ENCODE measurements around the gene GNPTAB. TPM values are rescaled to one million over a fixed set of nuclear protein-coding genes. Genes with fewer than 3 reads are reported as not detected.

The GNPTAB gene
- total RNA-seq, 4 donors from 2014 or later: 24.3 to 45.9 (median 32.6) TPM

DNA sequence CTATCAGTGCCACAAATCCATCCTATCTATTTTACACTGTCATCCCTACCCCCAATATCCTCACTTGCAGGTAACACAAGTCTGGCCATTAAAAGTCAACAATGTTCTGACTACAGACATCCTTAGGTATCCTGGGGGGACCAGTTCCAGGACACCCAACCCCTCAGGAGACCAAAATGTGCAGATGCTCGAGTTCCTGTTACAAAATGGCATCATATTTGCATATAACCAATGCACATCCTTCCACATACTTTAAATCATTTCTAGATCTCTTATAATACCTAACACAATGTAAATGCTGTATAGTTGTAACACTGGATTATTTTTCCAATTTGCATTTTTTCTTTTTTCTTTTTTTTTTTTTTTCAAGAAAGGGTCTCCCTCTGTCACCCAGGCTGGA lies 98.4 kb downstream of the GNPTAB start:
- WGBS, 2 donors: 93 to 100% methylated on average over 1 of the region's 1 CpG
- TF ChIP-seq, protein P1, sequence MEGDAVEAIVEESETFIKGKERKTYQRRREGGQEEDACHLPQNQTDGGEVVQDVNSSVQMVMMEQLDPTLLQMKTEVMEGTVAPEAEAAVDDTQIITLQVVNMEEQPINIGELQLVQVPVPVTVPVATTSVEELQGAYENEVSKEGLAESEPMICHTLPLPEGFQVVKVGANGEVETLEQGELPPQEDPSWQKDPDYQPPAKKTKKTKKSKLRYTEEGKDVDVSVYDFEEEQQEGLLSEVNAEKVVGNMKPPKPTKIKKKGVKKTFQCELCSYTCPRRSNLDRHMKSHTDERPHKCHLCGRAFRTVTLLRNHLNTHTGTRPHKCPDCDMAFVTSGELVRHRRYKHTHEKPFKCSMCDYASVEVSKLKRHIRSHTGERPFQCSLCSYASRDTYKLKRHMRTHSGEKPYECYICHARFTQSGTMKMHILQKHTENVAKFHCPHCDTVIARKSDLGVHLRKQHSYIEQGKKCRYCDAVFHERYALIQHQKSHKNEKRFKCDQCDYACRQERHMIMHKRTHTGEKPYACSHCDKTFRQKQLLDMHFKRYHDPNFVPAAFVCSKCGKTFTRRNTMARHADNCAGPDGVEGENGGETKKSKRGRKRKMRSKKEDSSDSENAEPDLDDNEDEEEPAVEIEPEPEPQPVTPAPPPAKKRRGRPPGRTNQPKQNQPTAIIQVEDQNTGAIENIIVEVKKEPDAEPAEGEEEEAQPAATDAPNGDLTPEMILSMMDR (IDR thresholded peaks at IDR 0.05): no peak
- no peak for TF ChIP-seq POLR2A (IDR thresholded peaks at IDR 0.05)
- intact Hi-C loops (cut with DNase I; ENCODE audit: low total_unique reads): no loop called here
- no peak for DNase-seq (ENCODE audit: low spot score in 2 of 2)
- H3K4me3 ChIP-seq (ENCODE audit: low read depth, poor library complexity, severe bottlenecking): no peak overlapping the region

DNA sequence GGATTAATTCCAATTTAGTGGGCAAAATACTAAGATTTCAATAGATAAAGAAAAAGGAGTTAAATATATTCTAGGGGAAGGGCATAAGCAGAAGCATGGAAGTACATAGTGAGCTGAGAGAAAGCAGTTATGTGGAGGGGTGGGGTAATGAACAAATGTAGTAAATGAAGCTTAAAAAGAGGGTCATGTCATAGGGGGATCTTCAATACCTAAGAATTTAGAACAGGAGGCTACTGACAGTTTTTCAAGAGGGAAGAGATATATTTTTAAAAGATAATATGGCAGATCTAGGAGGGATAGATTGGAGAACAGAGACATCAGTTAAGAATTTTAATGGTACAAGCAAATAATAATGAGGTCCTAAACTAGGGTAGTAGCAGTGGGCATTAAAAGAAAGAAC lies 100.9 kb downstream of the GNPTAB start:
- no peak for TF ChIP-seq POLR2A (IDR thresholded peaks at IDR 0.05)
- TF ChIP-seq, protein P1 (IDR thresholded peaks at IDR 0.05): no peak
- intact Hi-C loops (cut with DNase I; ENCODE audit: low total_unique reads): no loop called here
- DNase-seq (ENCODE audit: low spot score in 2 of 2): no peak
- no peak overlapping the region for H3K4me3 ChIP-seq (ENCODE audit: low read depth, poor library complexity, severe bottlenecking)

DNA sequence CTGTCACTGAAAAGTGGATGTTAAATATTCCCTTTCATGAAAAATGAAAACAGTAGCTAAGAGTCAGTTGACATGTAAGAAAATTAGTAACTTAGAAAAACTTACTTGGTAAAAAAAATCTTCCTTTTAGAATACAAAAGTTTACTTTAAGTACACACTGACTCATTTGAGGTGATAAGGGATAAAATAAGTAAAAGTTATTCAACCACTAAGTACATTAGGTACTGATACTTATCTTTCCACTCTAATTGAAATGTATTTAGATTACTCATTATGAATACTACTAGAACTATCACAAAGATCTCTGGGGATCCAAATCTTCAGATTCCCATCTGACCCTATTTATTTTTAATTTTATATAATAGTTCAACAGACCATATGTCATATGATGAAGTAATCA lies 103.7 kb downstream of the GNPTAB start:
- no peak for DNase-seq (ENCODE audit: low spot score in 2 of 2)
- H3K4me3 ChIP-seq (ENCODE audit: low read depth, poor library complexity, severe bottlenecking): no peak overlapping the region
- intact Hi-C loops (cut with DNase I; ENCODE audit: low total_unique reads): no loop called here
- no peak for TF ChIP-seq POLR2A (IDR thresholded peaks at IDR 0.05)
- TF ChIP-seq, protein P1 (IDR thresholded peaks at IDR 0.05): no peak

DNA sequence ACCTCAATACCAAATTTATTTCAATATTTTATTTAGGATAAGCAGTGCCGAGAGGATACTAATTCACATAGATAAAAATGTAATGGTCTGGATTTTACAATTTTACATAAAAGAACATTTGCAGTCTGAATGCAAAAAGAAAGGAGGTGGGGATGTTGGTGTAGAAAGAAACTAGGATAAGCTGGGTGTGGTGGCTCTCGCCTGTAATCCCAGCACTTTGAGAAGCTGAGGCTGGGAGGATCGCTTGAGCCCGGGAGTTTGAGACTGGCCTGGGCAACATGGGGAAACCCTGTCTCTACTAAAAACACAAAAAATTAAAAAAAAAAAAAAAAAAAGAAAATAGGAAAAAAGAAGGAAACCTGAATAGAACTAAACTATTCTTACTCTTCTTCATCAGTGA lies 108.4 kb downstream of the GNPTAB start:
- H3K4me3 ChIP-seq (ENCODE audit: low read depth, poor library complexity, severe bottlenecking): no peak overlapping the region
- TF ChIP-seq POLR2A (IDR thresholded peaks at IDR 0.05): no peak
- TF ChIP-seq, protein P1 (IDR thresholded peaks at IDR 0.05): no peak
- no peak for DNase-seq (ENCODE audit: low spot score in 2 of 2)
- intact Hi-C loops (cut with DNase I; ENCODE audit: low total_unique reads): no loop called here
- 97 to 100% methylated on average over 4 of the region's 4 CpGs for WGBS, 2 donors

DNA sequence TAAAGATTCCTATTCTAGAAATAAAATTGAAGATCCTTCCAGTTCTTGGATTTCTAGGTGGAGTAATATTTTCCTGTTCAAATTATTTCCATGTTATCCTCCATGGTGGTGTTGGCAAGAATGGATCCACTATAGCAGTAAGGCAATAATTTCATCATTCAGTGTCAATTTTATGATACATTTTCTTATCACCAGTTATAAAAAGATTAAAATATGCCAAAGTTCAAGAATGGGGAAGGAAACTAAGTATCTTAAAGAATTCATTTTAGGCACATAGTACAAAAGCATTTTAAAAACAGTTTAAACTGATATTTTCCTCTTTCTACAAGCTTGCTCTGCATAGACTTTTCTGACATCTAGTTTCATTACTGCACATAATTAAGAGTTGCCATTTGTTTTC lies 110.6 kb downstream of the GNPTAB start:
- no peak overlapping the region for H3K4me3 ChIP-seq (ENCODE audit: low read depth, poor library complexity, severe bottlenecking)
- no peak for DNase-seq (ENCODE audit: low spot score in 2 of 2)
- TF ChIP-seq, protein P1 (IDR thresholded peaks at IDR 0.05): no peak
- TF ChIP-seq POLR2A (IDR thresholded peaks at IDR 0.05): no peak
- intact Hi-C loops (cut with DNase I; ENCODE audit: low total_unique reads): no loop called here

DNA sequence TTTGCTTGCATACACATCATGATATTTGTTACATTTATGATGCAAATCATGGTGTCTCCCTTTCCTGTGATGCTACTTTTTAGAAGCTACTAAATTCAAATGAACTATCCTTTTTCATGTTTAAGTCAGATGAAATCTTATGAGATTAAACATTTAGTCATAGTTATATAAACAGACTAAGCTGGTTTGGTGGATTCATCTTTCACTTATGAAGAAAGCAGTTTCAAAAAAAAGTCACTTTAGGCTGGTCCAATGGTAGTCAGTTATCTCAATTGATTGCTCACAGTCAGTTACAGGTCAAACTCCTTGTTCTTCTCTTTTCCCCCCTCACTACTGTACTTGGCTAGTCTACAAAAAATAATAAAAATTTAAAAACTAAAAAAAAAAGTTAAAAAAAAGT lies 111.2 kb downstream of the GNPTAB start:
- DNase-seq (ENCODE audit: low spot score in 2 of 2): no peak
- intact Hi-C loops (cut with DNase I; ENCODE audit: low total_unique reads): no loop called here
- no peak overlapping the region for H3K4me3 ChIP-seq (ENCODE audit: low read depth, poor library complexity, severe bottlenecking)
- TF ChIP-seq, protein P1 (IDR thresholded peaks at IDR 0.05): no peak
- TF ChIP-seq POLR2A (IDR thresholded peaks at IDR 0.05): no peak
